IMR-90 (cell line): Measurements from ENCODE around the gene MYO1H. TPM values are rescaled to one million over a fixed set of nuclear protein-coding genes. Genes with fewer than 3 reads are reported as not detected.

Experiments used
- ATAC-seq: fragments of 200-7000 bp; cut with Tn5 transposase; 2 replicates; pipeline ENCODE4 v1.9.1; 2020; ENCODE audit warnings: low read depth, mild to moderate bottlenecking, moderate library complexity
- BruUV-seq: library from RNA; stranded (reverse); fragments of 400-500 nt; replicated peaks from 2 replicates; lab custom pipeline; 2021; lab: Mats Ljungman, UMichigan
- CTCF ChIA-PET: fragments of 300-600 bp; formaldehyde crosslinking; extraction: SDS; loops from one replicate; lab custom pipeline; 2021; ENCODE audit warnings: antibody characterized with exemption; lab: Yijun Ruan, JAX
- POLR2A ChIA-PET: fragments of 300-600 bp; sonication (Branson Sonifier 250); formaldehyde crosslinking; loops from one replicate; lab custom pipeline; 2022; ENCODE audit warnings: antibody characterized with exemption; ENCODE audit not compliant: unreplicated experiment; lab: Charles Lee
- DNase-seq: peaks from one replicate; pipeline ENCODE4 v3.0.0; 2013
- H2AFZ ChIP-seq: replicated peaks from 2 replicates; pipeline ENCODE3; 2013; ENCODE audit warnings: low read length, mild to moderate bottlenecking; ENCODE audit not compliant: poor library complexity
- H2AK5ac ChIP-seq: 2 replicates; pipeline ENCODE4 v1.6.1; 2013; ENCODE audit warnings: low read depth, low read length, inconsistent platforms
- H2AK9ac ChIP-seq: replicated peaks from 2 replicates; pipeline ENCODE3; 2013; ENCODE audit warnings: mild to moderate bottlenecking, low read depth, low read length, moderate library complexity; ENCODE audit not compliant: poor library complexity
- H2BK120ac ChIP-seq: 2 replicates; pipeline ENCODE4 v1.6.1; 2013; ENCODE audit warnings: low read depth, low read length, inconsistent platforms
- H2BK15ac ChIP-seq: 3 replicates; pipeline ENCODE4 v1.6.1; 2013; ENCODE audit warnings: low read depth, low read length, inconsistent platforms
- H2BK20ac ChIP-seq: 2 replicates; pipeline ENCODE4 v1.6.1; 2013; ENCODE audit warnings: low read depth, mild to moderate bottlenecking, inconsistent platforms, low read length, moderate library complexity
- H2BK5ac ChIP-seq: 2 replicates; pipeline ENCODE4 v1.6.1; 2013; ENCODE audit warnings: mild to moderate bottlenecking, low read depth, low read length, inconsistent platforms; ENCODE audit not compliant: poor library complexity, severe bottlenecking
- H3K14ac ChIP-seq: replicated peaks from 2 replicates; pipeline ENCODE4 v1.6.1; 2013; ENCODE audit warnings: low read depth, low read length, inconsistent platforms
- H3K18ac ChIP-seq: 2 replicates; pipeline ENCODE4 v1.6.1; 2013; ENCODE audit warnings: low read depth, low read length, control low read depth
- H3K23ac ChIP-seq: 2 replicates; pipeline ENCODE4 v1.6.1; 2013; ENCODE audit warnings: low read depth, low read length, inconsistent platforms
- H3K27ac ChIP-seq: 2 replicates; pipeline ENCODE4 v1.5.1; 2013; ENCODE audit warnings: mild to moderate bottlenecking, control low read depth, low read length; ENCODE audit not compliant: insufficient read depth
- H3K27me3 ChIP-seq: 2 replicates; pipeline ENCODE4 v1.6.1; 2013; ENCODE audit warnings: low read length; ENCODE audit not compliant: control insufficient read depth, insufficient read depth
- H3K36me3 ChIP-seq: 2 replicates; pipeline ENCODE4 v1.6.1; 2013; ENCODE audit warnings: low read length, mixed read lengths; ENCODE audit not compliant: control insufficient read depth, insufficient read depth
- H3K4ac ChIP-seq: 2 replicates; pipeline ENCODE4 v1.6.1; 2013; ENCODE audit warnings: low read depth, low read length, inconsistent platforms
- H3K4me1 ChIP-seq: 2 replicates; pipeline ENCODE4 v1.6.1; 2013; ENCODE audit warnings: low read length, mixed read lengths; ENCODE audit not compliant: control insufficient read depth, insufficient read depth
- H3K4me2 ChIP-seq: 2 replicates; pipeline ENCODE4 v1.6.1; 2013; ENCODE audit warnings: low read depth, mild to moderate bottlenecking, control low read depth, low read length, moderate library complexity
- H3K4me3 ChIP-seq: 2 replicates; pipeline ENCODE4 v1.5.1; 2013; ENCODE audit warnings: low read depth, mild to moderate bottlenecking, control low read depth, low read length, moderate library complexity; ENCODE audit not compliant: insufficient read depth
- H3K56ac ChIP-seq: 2 replicates; pipeline ENCODE4 v1.6.1; 2013; ENCODE audit warnings: low read length, inconsistent platforms; ENCODE audit not compliant: insufficient read depth; ENCODE audit errors: extremely low read depth
- H3K79me1 ChIP-seq, 2 experiments: 2 replicates each; pipeline ENCODE4 v1.6.1; 2013; ENCODE audit warnings: low read length in 2 of 2, inconsistent platforms in 1 of 2, low read depth in 1 of 2
- H3K9ac ChIP-seq: 2 replicates; pipeline ENCODE4 v1.6.1; 2013; ENCODE audit warnings: low read depth, low read length, control low read depth
- H3K9me1 ChIP-seq: 2 replicates; pipeline ENCODE4 v1.6.1; 2013; ENCODE audit warnings: low read length, inconsistent platforms; ENCODE audit not compliant: insufficient read depth
- H3K9me3 ChIP-seq: 2 replicates; pipeline ENCODE4 v1.6.1; 2013; ENCODE audit warnings: low read length; ENCODE audit not compliant: control insufficient read depth, insufficient read depth
- H4K20me1 ChIP-seq: 2 replicates; pipeline ENCODE4 v1.6.1; 2013; ENCODE audit warnings: low read length, inconsistent platforms; ENCODE audit not compliant: insufficient read depth
- H4K5ac ChIP-seq: 2 replicates; pipeline ENCODE4 v1.6.1; 2013; ENCODE audit warnings: mild to moderate bottlenecking, low read depth, low read length, control low read depth
- H4K8ac ChIP-seq, 2 experiments: 2 replicates each; pipeline ENCODE4 v1.6.1; 2013; ENCODE audit warnings: low read depth in 2 of 2, low read length in 2 of 2, control low read depth in 1 of 2, inconsistent platforms in 1 of 2
- H4K91ac ChIP-seq: 2 replicates; pipeline ENCODE4 v1.6.1; 2013; ENCODE audit warnings: low read depth, low read length, inconsistent platforms; ENCODE audit not compliant: insufficient read depth
- CHD1 ChIP-seq: IDR thresholded peaks from 2 replicates; pipeline ENCODE4 v1.6.1; 2012; ENCODE audit warnings: low read depth, low read length, improper control_type of control experiment
- MAFK ChIP-seq: IDR thresholded peaks from 2 replicates; pipeline ENCODE4 v1.6.1; 2012; ENCODE audit warnings: low read depth, low read length, improper control_type of control experiment
- RAD21 ChIP-seq: IDR thresholded peaks from 2 replicates; pipeline ENCODE4 v1.6.1; 2012; ENCODE audit warnings: low read length, improper control_type of control experiment
- WGBS, 2 experiments: methylation state at CpG; one replicate each; pipeline versions ENCODE4 v1.1.5 to v1.1.7; 2013; ENCODE audit warnings: missing lambda C conversion rate in 2 of 2; ENCODE audit not compliant: insufficient read length in 1 of 2; ENCODE audit errors: extremely low coverage in 2 of 2; 5-methylcytosine and 5-hydroxymethylcytosine counted together
- dilution Hi-C: fragments of 300-500 bp; cut with HindIII; formaldehyde crosslinking; loops from one replicate; pipeline ENCODE4 v1.14.3; 2018; ENCODE audit warnings: low sequenced_read_pairs; ENCODE audit not compliant: unreplicated experiment
- in situ Hi-C: fragments of 300-500 bp; cut with MboI; formaldehyde crosslinking; loops from 3 replicates; pipeline ENCODE4 v1.14.3; 2019; ENCODE audit warnings: low sequenced_read_pairs, inconsistent platforms, mixed read lengths
- intact Hi-C: fragments of 100-400 bp; cut with micrococcal nuclease; formaldehyde crosslinking; loops from 2 replicates; pipeline ENCODE4 v1.10.0; 2022
- polyA plus RNA-seq, 3 experiments: library from polyadenylated mRNA; depleted of rRNA; stranded (reverse); fragments of >200 nt; gene quantifications; 2 replicates each; pipeline ENCODE4 v1.2.3, GENCODE V29; 2012; ENCODE audit warnings: low replicate concordance in 1 of 3
- total RNA-seq: library from RNA; depleted of rRNA; stranded (reverse); fragments of >200 nt; gene quantifications from 2 replicates; pipeline ENCODE4 v1.2.3, GENCODE V29; 2012

The MYO1H gene
- total and polyA plus RNA-seq, 2 of the 4 experiments (the other 2 are of a cell fraction) = not detected

GRCh38 chr12:109482491-109482890, 134.8 kb downstream of the MYO1H start:
- peaks cover 32% of the 10 kb centered on the region for H3K36me3 ChIP-seq

More at GRCh38 chr12:109482491-109482890, 134.8 kb downstream of the MYO1H start:
- H3K9me1 ChIP-seq = peaks cover 3% of the 10 kb centered on the region; the same call in 1 of the 2 replicates
- ATAC-seq (no peak), DNase-seq (no peak)
- CTCF ChIA-PET = no interaction called here
- no peak overlapping the region for H2BK15ac ChIP-seq
- dilution Hi-C loops (no loop called here), intact Hi-C loops (loop anchor here (5.0 kb wide), 1 partner anchor 165 kb away; no protein-coding TSS in a partner anchor), in situ Hi-C loops (no loop called here)
- no peaks in the 10 kb centered on the region for H4K20me1 ChIP-seq
- H3K4ac ChIP-seq = no peak overlapping the region
- H3K27ac ChIP-seq = no peak overlapping the region
- no peak overlapping the region for H4K91ac ChIP-seq
- H3K4me2 ChIP-seq = no peak overlapping the region
- H3K18ac ChIP-seq = no peak overlapping the region
- H3K27me3 ChIP-seq = no peaks in the 10 kb centered on the region
- BruUV-seq = no TSS peak
- no peak overlapping the region for H3K14ac ChIP-seq
- H3K56ac ChIP-seq = no peak overlapping the region
- no peak overlapping the region for H4K8ac ChIP-seq
- H2BK120ac ChIP-seq = no peak overlapping the region
- H3K9ac ChIP-seq = no peak overlapping the region
- no CpG with 5 or more reads among the region's 2 CpGs for WGBS, 2 experiments
- H2BK5ac ChIP-seq = no peak overlapping the region
- no peak overlapping the region for H2BK20ac ChIP-seq
- H3K4me3 ChIP-seq = no peak overlapping the region
- POLR2A ChIA-PET = no interaction called here
- peaks cover 11 to 30% of the 10 kb centered on the region in 2 experiments for H3K79me1 ChIP-seq
- H2AK5ac ChIP-seq = no peak overlapping the region
- H3K9me3 ChIP-seq = no peaks in the 10 kb centered on the region
- TF ChIP-seq RAD21 (no peak), CHD1 (no peak), MAFK (no peak)
- no peak overlapping the region for H2AK9ac ChIP-seq
- H3K23ac ChIP-seq = no peak overlapping the region
- H2AFZ ChIP-seq = no peak overlapping the region
- H3K4me1 ChIP-seq = no peaks in the 10 kb centered on the region; the same call in 1 of the 2 replicates
- H4K5ac ChIP-seq = no peak overlapping the region
